ENCODE measurements around the gene HOXD3.

DNA sequence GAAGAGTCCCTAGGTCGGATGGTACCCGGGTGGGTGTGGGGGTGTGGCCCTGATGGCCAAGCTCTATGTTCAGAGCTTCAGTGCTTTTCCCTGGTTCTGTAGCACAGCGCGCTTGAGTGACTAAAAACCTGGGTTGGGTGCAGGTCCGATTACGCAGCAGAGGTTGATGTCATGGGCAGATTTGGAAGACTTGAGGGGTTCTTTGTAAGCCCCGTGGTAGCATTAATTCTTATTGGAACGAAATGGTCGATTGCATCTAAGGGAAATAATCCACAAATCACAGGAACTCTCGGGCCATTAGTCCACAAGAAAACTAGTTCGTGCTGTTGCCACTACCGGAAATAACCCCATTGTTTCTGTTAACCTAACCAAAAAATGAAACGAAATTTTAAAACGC is 18.6 kb upstream of the HOXD3 start:
- TF ChIP-seq, protein P1, sequence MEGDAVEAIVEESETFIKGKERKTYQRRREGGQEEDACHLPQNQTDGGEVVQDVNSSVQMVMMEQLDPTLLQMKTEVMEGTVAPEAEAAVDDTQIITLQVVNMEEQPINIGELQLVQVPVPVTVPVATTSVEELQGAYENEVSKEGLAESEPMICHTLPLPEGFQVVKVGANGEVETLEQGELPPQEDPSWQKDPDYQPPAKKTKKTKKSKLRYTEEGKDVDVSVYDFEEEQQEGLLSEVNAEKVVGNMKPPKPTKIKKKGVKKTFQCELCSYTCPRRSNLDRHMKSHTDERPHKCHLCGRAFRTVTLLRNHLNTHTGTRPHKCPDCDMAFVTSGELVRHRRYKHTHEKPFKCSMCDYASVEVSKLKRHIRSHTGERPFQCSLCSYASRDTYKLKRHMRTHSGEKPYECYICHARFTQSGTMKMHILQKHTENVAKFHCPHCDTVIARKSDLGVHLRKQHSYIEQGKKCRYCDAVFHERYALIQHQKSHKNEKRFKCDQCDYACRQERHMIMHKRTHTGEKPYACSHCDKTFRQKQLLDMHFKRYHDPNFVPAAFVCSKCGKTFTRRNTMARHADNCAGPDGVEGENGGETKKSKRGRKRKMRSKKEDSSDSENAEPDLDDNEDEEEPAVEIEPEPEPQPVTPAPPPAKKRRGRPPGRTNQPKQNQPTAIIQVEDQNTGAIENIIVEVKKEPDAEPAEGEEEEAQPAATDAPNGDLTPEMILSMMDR (IDR thresholded peaks at IDR 0.05), result no peak
- no peak for TF ChIP-seq POLR2A (IDR thresholded peaks at IDR 0.05)
- no peak for TF ChIP-seq EP300 (IDR thresholded peaks at IDR 0.05)
